HG03520 (cell line): ENCODE measurements around the gene PCDHGA4.
"Not testable (repeated sequence)": the region's sequence is repeated elsewhere in the genome, so short reads cannot be mapped to it uniquely, and the experiment has no call there.

Experiments
- ATAC-seq: cut with Tn5 transposase; IDR thresholded peaks from one replicate; pipeline ENCODE4 v1.9.1; 2021; ENCODE audit warnings: mild to moderate bottlenecking, moderate library complexity; ENCODE audit not compliant: unreplicated experiment

Gene PCDHGA4

DNA sequence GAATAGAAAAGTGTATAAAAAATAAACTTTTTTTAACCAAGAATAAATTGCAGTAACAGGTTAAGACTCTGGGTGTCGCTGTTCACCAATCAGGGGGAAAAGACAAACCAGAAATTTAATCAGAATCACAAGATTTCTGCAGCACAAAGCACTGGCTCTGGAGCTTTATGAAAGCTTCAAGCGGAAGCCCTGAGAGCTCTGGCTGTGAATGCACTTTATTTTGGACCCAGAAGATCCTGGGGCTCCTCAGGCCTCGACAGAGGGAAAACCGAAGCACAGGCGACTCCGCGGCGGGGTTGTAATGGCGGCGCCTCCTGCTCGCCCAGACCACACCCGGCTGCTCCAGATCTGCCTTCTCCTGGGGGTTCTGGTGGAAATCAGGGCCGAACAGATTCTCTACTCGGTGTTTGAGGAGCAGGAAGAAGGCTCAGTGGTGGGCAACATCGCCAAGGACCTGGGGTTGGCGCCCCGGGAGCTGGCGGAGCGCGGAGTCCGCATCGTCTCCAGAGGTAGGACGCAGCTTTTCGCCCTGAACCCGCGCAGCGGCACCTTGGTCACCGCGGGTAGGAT, at the start of gene PCDHGA4:
PCDHGA4 (plus strand) TSS at position 122 of the 570 bp plus-strand sequence; CDS start at position 209, 87 bp downstream.
- no peak for ATAC-seq

DNA sequence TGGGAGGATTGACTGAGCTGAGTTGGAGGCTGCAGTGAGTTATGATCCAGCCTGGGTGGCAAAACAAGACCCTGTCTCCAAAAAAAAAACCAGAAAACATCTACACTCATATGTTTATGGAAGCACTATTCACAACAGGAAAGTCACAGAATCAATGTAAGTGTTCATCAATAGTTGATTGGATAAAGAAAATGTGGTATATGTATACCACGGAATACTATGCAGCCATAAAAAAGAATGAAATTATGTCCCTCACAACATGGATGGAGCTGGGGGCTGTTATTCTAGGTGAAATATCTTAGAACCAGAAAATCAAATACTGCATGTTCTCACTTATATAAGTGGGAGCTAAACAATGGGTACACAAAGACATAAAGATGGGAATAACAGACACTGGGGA, 48.2 kb upstream of the PCDHGA4 start:
- no peak for ATAC-seq

DNA sequence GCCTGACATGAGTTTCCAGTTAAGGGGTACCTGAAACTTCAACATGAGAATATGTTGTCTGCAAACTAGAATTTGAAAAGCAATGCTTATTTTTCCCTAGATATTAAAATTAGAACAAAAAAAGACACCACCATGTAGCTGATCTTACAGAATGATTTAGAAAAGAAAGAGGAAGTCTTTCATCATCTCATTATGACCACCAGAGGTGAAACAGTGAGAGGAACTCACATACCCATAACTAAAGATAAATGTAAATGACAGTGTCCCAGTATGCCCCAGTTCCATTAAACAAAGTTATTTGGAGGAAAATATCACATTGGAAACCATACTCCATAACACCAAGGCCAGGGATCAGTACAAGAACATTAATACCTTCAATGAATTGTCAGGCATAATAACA, 41.1 kb upstream of the PCDHGA4 start:
- no peak for ATAC-seq

DNA sequence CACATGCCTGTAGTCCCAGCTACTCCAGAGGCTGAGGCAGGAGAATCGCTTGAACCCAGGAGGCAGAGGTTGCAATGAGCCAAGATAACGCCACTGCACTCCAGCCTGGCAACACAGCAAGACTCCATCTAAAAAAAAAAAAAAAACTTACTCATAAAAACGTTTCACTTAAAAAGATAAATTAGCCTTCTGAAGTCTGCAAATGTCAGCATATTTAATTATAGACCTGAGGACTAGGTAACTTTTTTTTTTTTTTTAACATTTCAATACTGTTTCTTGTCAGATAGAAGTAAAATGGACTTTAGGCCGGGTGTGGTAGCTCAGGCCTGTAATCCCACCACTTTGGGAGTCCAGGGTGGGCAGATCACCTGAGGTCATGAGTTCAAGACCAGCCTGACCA, 37.9 kb upstream of the PCDHGA4 start:
- ATAC-seq, result not testable (repeated sequence)

DNA sequence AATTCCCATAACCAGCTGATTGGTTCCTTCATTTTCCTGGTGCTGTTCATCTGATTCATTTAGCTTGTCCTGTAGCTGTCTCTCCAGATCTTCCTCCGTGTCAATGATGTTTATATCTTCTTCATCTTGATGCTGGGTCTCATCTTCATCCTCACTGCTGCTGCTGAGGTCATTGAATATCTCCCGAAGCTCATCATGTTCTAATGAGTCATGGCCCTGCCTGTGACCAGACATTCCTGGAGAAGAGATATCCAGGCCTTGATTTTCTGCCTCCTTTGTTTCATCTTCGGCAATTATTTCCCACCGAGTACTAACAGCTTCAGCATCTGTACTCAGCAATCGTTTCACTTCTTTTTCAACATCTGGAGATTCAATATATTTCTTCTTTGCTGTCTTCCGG, 35.6 kb upstream of the PCDHGA4 start:
- ATAC-seq, result no peak

DNA sequence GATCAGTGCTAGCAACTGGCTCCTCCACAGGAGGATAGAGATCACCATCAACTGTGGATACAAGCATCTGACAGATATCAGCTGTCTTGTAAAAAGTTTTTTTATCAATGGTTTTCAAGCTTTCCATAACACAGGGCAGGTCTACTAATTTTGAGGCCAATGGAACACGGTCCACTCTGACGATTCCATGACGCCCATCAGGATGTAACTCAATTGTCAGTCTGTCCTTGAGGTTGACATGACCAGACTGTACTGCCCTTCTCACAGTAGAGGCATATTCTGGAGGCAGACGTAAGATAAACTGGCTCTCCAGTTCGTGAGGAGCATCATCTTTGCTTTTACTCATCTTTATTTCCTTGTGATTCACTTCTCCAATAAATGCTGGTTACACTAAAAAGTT, 35.1 kb upstream of the PCDHGA4 start:
- ATAC-seq, result no peak

DNA sequence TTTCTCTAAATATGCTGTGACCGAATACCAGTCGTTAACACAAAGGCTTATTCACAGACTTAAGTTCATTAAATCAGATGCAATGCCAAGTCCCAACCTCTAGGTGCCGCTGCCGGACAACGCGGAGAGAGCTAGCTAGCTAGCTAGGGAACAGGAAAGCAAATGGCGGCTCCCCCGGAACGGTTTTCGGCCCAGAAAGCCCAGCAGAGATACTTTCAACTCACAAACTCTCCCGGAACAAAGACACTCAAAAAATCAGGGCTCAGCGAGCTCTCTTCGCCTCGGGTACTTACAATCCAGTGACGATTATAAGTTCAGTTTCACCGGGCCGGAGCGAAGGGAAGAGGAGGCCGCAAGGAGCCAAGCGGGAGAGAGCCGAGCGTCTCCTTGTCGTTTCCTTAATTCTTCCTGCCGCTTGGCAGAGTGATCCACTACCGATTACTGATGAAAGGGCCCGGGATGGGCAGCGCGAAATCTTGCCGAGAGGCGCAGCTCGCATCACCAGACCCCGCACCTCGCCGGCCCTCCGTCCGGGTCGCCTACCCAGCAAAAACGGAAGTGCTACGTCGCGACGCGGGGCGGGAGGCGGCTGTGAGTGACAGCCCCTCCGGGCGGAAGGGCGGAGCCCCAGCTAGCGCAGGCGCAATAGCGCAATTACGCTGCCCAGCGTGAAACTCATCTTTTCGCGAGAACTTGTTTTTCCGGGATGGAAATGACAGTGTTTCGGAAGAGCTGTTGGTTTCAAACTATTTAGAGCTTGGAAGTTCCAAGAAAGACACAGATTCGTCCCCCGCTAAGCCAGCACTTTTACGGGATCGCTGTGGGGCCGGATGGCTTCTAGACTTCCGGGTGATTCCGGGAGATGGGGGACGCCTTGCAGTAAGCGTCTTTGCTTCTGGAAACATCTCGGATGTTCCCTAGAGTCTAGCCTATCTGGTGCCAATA, 34.3 kb upstream of the PCDHGA4 start, which contains the start of gene TAF7:
TAF7 (minus strand) TSS at position 560 of the 945 bp plus-strand sequence. CDS start 740 bp downstream, outside the sequence.
- ATAC-seq, result peak; percentile 91

DNA sequence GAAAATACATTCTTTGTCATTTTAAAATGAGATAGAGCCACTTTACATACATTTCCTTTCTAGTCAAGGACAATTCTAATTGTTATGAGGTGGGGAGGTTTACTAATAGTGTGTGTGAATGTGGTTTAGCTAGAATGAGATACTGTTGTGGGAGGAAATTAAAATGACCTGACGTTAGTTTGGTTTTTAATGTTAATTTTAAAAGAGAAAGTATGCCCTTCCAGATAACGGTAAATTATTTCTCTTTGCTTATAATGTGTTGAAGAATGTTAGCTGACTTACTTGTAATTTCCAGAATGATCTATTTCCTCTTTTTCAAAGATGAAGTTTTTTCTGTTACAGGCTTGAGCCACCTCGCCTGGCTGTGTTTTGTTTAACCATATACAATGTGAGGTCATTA, 32.6 kb upstream of the PCDHGA4 start:
- no peak for ATAC-seq

DNA sequence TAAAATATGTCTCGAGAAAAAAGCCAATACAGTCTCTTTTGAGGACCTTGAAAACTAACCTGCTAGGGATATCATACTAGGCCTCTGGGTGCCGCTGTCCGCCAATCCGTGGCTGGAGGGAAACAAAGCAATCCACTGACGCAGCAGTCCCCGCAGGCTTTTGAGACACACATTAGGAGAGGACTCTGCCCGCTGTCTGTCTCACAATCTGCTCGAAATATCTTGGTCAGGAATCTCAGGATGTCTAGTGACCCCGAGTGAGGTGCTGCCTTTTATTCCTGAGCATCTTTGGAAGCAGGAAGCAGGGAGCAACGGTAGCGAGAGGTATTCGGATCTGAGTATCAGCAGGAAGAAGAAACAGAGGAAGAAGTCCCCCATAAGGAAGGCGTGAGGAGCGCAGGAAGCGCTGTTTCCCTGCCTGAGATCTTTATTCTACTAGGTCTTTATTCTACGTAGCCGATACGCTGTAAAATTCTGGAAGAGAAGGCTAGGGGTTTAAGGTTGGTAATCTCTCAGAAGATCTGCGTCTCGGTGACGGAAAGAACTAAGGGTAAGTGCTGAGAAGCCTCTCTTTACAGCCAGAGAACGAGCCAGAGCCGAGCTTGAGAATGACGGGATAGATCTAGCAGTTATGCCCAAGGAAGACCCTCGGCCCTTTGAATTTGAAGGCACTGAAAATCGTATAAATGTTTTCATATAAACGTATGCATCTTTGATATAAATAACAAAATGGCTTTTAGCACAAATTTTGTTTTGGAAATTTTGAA, 28.6 kb upstream of the PCDHGA4 start:
- peak; percentile 74 for ATAC-seq

DNA sequence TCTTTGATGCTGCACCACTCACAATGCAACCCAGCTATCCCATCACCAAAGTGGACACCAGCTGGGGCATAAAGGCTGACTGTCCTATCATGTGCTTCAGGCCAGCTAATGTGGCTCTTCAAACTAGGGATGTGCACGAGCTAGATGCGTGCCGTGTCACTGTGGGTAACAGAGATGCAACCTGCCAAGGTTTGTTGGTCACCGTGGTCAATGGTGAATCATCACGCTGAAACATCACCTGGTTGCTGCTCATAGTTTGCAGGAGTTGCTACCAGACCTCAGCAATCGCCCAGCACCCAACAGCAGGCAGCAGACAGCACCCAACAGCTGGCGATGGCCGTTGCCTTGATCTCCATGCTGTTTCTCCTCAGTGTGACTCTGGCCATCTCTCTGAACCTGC, 26.6 kb upstream of the PCDHGA4 start:
- ATAC-seq, result no peak

DNA sequence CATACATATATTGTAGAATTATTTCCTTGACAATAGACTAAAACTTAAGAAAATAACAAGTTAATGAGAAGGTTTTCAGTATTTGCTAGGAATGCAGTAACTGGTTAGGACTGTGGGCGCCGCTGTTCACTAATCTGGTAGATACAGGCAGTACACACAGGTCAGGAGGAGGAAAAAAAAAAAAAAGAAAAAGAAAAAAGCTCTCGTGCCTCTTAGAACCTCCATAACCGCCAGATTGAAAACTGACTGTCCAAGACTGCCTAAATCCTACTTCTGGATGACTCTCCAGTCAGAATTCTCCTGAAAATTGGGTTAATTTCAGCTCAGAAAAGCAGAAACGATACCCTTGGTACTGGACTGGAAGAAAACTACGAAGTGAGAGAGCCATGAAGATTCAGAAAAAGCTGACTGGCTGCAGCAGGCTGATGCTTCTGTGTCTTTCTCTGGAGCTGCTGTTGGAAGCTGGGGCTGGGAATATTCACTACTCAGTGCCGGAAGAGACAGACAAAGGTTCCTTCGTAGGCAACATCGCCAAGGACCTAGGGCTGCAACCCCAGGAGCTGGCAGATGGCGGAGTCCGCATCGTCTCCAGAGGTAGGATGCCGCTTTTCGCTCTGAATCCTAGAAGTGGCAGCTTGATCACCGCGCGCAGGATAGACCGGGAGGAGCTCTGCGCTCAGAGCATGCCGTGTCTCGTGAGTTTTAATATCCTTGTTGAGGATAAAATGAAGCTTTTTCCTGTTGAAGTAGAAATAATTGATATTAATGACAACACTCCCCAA, 24.3 kb upstream of the PCDHGA4 start, which contains the start of gene PCDHGA1:
PCDHGA1 (plus strand) TSS at position 216 of the 782 bp plus-strand sequence.
- peak; percentile 67 for ATAC-seq

DNA sequence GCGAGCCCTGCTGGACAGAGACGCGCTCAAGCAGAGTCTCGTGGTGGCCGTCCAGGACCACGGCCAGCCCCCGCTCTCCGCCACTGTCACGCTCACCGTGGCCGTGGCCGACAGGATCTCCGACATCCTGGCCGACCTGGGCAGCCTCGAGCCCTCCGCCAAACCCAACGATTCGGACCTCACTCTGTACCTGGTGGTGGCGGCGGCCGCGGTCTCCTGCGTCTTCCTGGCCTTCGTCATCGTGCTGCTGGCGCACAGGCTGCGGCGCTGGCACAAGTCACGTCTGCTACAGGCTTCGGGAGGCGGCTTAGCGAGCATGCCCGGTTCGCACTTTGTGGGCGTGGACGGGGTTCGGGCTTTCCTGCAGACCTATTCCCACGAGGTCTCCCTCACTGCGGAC, 22.2 kb upstream of the PCDHGA4 start:
- not testable (repeated sequence) for ATAC-seq

DNA sequence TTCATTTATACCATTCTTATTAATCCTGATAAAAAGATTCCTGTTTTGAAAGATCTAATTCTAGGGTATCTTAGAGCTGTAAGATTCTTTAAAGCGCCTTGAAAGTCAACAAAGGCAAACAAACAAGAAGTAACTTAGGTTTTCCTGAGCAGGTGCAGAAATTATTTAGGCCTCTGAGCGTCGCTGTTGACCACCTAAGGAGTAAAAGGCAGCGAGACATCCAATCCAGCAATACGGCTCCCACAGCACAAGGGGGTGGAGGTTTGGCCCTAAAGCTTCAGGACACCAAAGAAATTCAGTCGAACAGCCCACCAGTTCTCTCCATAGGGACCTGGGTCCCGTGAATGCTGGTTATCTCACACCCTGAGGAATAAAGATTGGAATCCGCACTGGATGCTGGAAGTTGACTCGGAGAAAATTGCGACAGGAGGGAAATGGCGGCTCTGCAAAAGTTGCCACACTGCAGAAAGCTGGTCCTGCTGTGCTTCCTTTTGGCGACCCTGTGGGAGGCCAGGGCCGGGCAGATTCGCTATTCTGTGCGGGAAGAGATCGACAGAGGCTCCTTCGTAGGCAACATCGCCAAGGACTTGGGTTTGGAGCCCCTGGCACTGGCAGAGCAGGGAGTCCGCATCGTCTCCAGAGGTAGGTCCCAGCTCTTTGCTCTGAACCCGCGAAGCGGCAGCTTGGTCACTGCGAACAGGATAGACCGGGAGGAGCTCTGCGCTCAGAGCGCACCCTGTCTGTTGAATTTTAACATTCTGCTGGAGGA, 16.1 kb upstream of the PCDHGA4 start, which contains the start of gene PCDHGA2:
PCDHGA2 (plus strand) TSS at position 223 of the 769 bp plus-strand sequence.
- ATAC-seq, result no peak

DNA sequence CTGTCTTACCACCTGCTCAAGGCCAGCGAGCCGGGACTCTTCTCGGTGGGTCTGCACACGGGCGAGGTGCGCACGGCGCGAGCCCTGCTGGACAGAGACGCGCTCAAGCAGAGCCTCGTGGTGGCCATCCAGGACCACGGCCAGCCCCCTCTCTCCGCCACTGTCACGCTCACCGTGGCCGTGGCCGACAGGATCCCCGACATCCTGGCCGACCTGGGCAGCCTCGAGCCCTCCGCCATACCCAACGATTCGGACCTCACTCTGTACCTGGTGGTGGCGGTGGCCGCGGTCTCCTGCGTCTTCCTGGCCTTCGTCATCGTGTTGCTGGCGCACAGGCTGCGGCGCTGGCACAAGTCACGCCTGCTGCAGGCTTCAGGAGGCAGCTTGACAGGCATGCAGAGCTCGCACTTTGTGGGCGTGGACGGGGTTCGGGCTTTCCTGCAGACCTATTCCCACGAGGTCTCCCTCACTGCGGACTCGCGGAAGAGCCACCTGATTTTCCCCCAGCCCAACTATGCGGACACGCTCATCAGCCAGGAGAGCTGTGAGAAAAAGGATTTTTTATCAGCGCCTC, 14.0 kb upstream of the PCDHGA4 start:
- ATAC-seq, result not testable (repeated sequence)

DNA sequence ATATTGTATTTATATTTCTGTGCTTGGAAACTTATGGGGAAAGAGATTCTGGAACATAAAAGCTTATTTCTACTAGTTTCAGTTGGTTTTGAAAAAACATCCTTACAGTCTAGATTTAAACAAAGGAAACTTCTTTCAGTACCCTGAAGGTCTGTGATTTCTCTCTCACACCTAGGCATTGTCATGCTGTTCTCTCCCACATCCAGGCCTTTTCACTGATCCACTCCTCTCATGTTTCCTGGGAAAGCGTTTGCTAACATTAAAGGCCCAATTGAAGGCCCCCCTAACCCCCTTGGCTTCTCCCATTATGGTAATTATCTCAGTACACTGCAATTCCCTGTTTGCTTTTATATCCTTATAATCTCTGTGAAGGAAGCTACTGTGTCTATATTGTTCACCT, 12.0 kb upstream of the PCDHGA4 start:
- no peak for ATAC-seq

DNA sequence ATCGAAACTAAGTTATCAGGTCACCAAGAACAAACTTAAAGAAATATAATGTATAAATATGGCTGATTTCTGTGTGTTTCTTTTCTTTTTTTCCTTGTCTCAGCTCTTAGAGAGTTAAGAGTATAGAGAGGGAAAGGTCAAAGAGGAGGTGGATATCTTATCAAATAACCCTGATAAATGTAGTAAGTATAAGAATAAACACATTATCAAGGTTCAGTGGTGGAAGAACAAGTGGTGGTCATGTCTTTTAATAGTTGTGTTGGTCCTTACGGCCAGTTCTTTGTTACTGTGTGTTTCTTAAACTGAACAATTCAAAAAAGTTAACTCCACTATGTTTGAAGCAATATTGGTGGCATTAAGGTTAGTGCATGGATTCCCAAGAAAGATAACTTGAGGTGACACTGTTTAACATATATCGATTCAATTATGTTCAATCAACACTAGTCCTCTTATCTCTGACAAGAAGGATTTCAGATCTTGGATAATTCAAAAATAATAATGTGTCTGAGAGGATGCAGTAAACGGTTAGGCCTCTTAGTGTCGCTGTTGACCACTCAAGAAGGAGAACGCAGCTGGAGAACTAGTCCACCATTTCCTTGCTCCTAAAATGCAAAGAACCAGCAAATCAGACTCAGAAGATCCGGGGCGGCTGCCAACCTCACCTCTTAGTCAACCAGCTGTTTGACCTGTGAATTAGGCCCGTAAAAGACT, 11.4 kb upstream of the PCDHGA4 start, which contains the start of gene PCDHGA3:
PCDHGA3 (plus strand) TSS at position 588 of the 711 bp plus-strand sequence. CDS start 205 bp downstream, outside the sequence.
- ATAC-seq, result no peak

DNA sequence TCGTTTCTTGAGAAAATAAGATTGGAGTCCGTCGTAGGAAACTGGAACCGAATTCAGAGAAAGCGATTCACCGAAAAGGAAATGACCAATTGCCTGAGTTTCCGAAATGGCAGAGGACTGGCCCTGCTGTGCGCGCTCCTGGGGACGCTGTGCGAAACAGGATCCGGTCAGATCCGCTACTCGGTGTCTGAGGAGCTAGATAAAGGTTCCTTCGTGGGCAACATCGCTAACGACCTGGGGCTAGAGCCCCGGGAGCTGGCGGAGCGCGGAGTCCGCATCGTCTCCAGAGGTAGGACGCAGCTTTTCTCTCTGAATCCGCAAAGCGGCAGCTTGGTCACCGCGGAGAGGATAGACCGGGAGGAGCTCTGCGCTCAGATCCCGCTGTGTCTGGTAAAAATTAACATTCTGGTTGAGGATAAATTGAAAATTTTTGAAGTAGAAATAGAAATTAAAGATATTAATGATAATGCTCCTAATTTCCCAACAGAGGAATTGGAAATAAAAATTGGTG, 10.8 kb upstream of the PCDHGA4 start:
- no peak for ATAC-seq

DNA sequence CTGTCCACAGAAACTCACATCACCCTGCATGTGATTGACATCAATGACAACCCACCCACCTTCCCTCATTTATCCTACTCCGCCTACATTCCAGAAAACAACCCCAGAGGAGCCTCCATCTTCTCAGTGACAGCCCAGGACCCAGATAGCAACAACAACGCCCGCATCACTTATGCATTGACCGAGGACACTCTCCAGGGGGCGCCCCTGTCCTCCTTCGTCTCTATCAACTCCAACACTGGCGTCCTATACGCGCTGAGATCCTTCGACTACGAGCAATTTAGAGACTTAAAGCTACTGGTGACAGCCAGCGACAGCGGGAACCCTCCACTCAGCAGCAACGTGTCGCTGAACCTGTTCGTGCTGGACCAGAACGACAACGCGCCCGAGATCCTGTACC, 9.5 kb upstream of the PCDHGA4 start:
- no peak for ATAC-seq
